ENCODE data around the gene PGA5.

Gene PGA5

DNA sequence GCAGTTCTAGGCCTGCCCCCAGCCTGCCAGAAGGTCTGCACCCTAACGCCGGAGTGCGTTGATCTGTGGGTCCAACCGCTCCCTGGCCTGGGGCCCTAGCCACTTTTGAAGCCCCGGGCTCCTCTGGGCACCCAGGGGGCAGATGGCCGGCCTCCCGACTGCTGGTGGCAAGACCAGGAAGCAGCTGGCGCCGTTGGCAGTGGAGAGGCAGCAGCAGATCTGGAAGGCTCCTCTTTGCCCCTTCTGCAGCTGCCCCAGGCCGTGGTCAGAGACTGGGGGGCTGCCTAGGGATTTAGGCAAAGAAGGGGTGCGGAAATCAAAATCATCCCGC lies 54.6 kb downstream of the PGA5 start:
- DNase-seq = no peak

DNA sequence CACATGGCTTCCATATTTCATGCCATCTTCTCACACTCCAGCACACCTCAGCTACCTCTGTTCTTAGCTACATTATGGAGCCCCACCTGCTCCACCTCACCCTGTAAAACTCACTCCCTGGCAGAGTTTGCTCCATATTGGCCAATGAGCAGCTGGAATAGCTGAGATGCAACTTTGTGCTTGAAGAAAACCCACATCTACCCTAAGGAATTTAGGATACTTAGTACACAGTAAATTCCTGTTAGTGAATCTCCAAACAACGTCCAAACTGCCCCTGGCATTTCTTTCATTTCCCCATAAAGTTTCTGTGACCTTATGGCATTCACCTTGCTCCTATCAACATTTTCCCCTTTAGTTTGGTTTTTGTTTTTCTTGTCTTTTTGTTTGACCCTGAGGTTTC lies 56.4 kb downstream of the PGA5 start:
- DNase-seq = no peak

- no peak for DNase-seq
Measured at GRCh38 chr11:61297746-61298145, 56.8 kb downstream of the PGA5 start.

- DNase-seq = no peak
Measured at GRCh38 chr11:61298663-61299244, 57.8 kb downstream of the PGA5 start.

Data from effector CD4-positive, alpha-beta T cell (primary cell).